Trophoblast cell (in vitro differentiated cells and primary cell): Measurements from ENCODE around the gene SERTAD3. TPM values are rescaled to one million over a fixed set of nuclear protein-coding genes. Genes with fewer than 3 reads are reported as not detected.

Source experiments
- DNase-seq, 2 donors: peaks; one replicate each; pipeline ENCODE4 v3.0.0-alpha.2; 2016
- H2AFZ ChIP-seq: 2 replicates; pipeline ENCODE4 v1.6.1; 2013; ENCODE audit warnings: low read length, moderate library complexity, mild to moderate bottlenecking; ENCODE audit not compliant: insufficient read depth, poor library complexity
- H2AK5ac ChIP-seq: 2 replicates; pipeline ENCODE4 v1.6.1; 2013; ENCODE audit warnings: mild to moderate bottlenecking, low read length
- H2BK120ac ChIP-seq: 2 replicates; pipeline ENCODE4 v1.6.1; 2013; ENCODE audit warnings: low read length, mild to moderate bottlenecking, moderate library complexity; ENCODE audit not compliant: insufficient read depth, poor library complexity
- H2BK12ac ChIP-seq: 2 replicates; pipeline ENCODE4 v1.6.1; 2013; ENCODE audit warnings: mild to moderate bottlenecking, low read length, moderate library complexity
- H2BK5ac ChIP-seq: 2 replicates; pipeline ENCODE4 v1.6.1; 2013; ENCODE audit warnings: low read length, low read depth, moderate library complexity, mild to moderate bottlenecking; ENCODE audit not compliant: poor library complexity
- H3K14ac ChIP-seq: 2 replicates; pipeline ENCODE4 v1.6.1; 2013; ENCODE audit warnings: mild to moderate bottlenecking, low read length
- H3K18ac ChIP-seq: 2 replicates; pipeline ENCODE4 v1.6.1; 2013; ENCODE audit warnings: mild to moderate bottlenecking, low read length
- H3K23ac ChIP-seq: 2 replicates; pipeline ENCODE4 v1.6.1; 2013; ENCODE audit warnings: low read length
- H3K27ac ChIP-seq: 2 replicates; pipeline ENCODE4 v1.5.1; 2013; ENCODE audit warnings: low read depth, mild to moderate bottlenecking, inconsistent platforms, low read length, moderate library complexity
- H3K27me3 ChIP-seq: 2 replicates; pipeline ENCODE4 v1.6.1; 2013; ENCODE audit warnings: inconsistent platforms, mild to moderate bottlenecking, low read length, moderate library complexity; ENCODE audit not compliant: insufficient read depth
- H3K36me3 ChIP-seq, 2 experiments: 1 replicate in 1 of 2; 2 replicates in 1 of 2; pipeline ENCODE4 v1.6.1; 2013; ENCODE audit warnings: low read length in 2 of 2, mild to moderate bottlenecking in 2 of 2, moderate library complexity in 1 of 2; ENCODE audit not compliant: insufficient read depth in 2 of 2, control insufficient read depth in 1 of 2
- H3K4ac ChIP-seq: 2 replicates; pipeline ENCODE4 v1.6.1; 2013; ENCODE audit warnings: low read depth, mild to moderate bottlenecking, low read length, moderate library complexity
- H3K4me1 ChIP-seq, 2 experiments: 1 replicate in 1 of 2; 2 replicates in 1 of 2; pipeline ENCODE4 v1.6.1; 2013; ENCODE audit warnings: low read length in 2 of 2, mild to moderate bottlenecking in 2 of 2, moderate library complexity in 1 of 2; ENCODE audit not compliant: insufficient read depth in 2 of 2, control insufficient read depth in 1 of 2
- H3K4me2 ChIP-seq: 2 replicates; pipeline ENCODE4 v1.6.1; 2013; ENCODE audit warnings: inconsistent platforms, mild to moderate bottlenecking, low read length, moderate library complexity
- H3K4me3 ChIP-seq: 2 replicates; pipeline ENCODE4 v1.5.1; 2013; ENCODE audit warnings: mild to moderate bottlenecking, low read depth, low read length, inconsistent platforms
- H3K79me1 ChIP-seq: one replicate; pipeline ENCODE4 v1.6.1; 2013; ENCODE audit warnings: low read length
- H3K79me2 ChIP-seq: 2 replicates; pipeline ENCODE4 v1.6.1; 2013; ENCODE audit warnings: low read length, mild to moderate bottlenecking; ENCODE audit not compliant: control insufficient read depth, insufficient read depth, poor library complexity
- H3K9ac ChIP-seq: 2 replicates; pipeline ENCODE4 v1.6.1; 2013; ENCODE audit warnings: mild to moderate bottlenecking, low read length
- H3K9me3 ChIP-seq: 2 replicates; pipeline ENCODE4 v1.6.1; 2013; ENCODE audit warnings: low read depth, mild to moderate bottlenecking, control low read depth, inconsistent platforms, low read length; ENCODE audit not compliant: insufficient read depth
- H4K12ac ChIP-seq: 2 replicates; pipeline ENCODE4 v1.6.1; 2013; ENCODE audit warnings: low read depth, mild to moderate bottlenecking, low read length, moderate library complexity
- H4K8ac ChIP-seq: 2 replicates; pipeline ENCODE4 v1.6.1; 2013; ENCODE audit warnings: low read depth, mild to moderate bottlenecking, low read length, moderate library complexity
- H4K91ac ChIP-seq: one replicate; pipeline ENCODE4 v1.6.1; 2013; ENCODE audit warnings: low read depth, mild to moderate bottlenecking, low read length, moderate library complexity
- WGBS: extraction: QIAGEN DNeasy Blood & Tissue Kit; methylation state at CpG from one replicate; pipeline ENCODE4 v1.1.7; 2013; ENCODE audit warnings: missing lambda C conversion rate; ENCODE audit not compliant: insufficient read length, insufficient coverage; ENCODE audit errors: extremely low coverage; 5-methylcytosine and 5-hydroxymethylcytosine counted together
- polyA plus RNA-seq: library from polyadenylated mRNA; stranded (reverse); fragments of 200-250 nt; gene quantifications from 2 replicates; pipeline ENCODE4 v1.2.3, GENCODE V29; 2013

Gene SERTAD3
- polyA plus RNA-seq: 30.6 and 31.9 TPM in 2 replicates

- Histone ChIP-seq H3K79me1 (peaks cover 17% of the 10 kb centered on the region), H3K4ac (peak within 1 kb of the TSS; percentile 97), H2BK120ac (peak within 1 kb of the TSS; percentile 83), H3K4me3 (peak within 1 kb of the TSS; percentile 95), H3K36me3 (peaks cover 24 to 28% of the 10 kb centered on the region in 2 experiments), H4K12ac (peak within 1 kb of the TSS; percentile 73), H2AFZ (peak within 1 kb of the TSS; percentile 66), H3K9me3 (no peaks in the 10 kb centered on the region), H3K14ac (peak within 1 kb of the TSS; percentile 98), H2BK12ac (peak within 1 kb of the TSS; percentile 21), H3K4me1 (peaks cover 12 to 17% of the 10 kb centered on the region in 2 experiments), H3K27ac (peak within 1 kb of the TSS; percentile 96), H3K4me2 (peak within 1 kb of the TSS; percentile 95), H3K27me3 (no peaks in the 10 kb centered on the region), H3K23ac (no peak within 1 kb of the TSS), H4K8ac (peak within 1 kb of the TSS; percentile 81), H2AK5ac (peak within 1 kb of the TSS; percentile 97), H3K79me2 (peaks cover 16% of the 10 kb centered on the region), H3K9ac (peak within 1 kb of the TSS; percentile 83), H2BK5ac (peak within 1 kb of the TSS; percentile 92), H4K91ac (peak within 1 kb of the TSS; percentile 99), H3K18ac (peak within 1 kb of the TSS; percentile 81)
- WGBS: no CpG with 5 or more reads among the region's 72 CpGs
- peak; percentile 96 to 99 for DNase-seq
These were observed at the start of gene SERTAD3 for GRCh38 chr19:40444000-40444824. Gene SERTAD3 (minus strand): TSS chr19:40444335. CDS start chr19:40442080, 2,255 bp downstream.

DNA sequence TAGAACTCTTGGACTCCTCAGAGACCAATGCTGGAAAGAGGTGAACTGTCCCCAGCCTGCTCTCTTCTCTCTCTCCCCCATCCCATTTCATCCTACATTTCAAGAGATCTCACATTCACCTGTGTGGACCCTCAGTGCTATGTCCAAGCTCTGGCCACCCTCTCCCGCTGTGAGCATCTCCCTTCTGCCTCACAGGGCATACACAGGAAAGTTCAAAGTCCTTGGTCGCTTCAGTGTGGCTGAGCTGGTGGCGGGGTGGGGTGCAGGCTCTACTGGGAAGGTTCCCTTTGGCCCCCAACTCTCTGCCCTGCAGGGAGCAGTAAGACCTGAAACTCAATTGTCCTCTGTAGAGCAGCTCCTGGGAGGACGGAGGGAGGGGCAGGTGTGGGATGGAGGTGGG lies 49.6 kb upstream of the SERTAD3 start:
- H3K79me1 ChIP-seq: no peaks in the 10 kb centered on the region
- no peaks in the 10 kb centered on the region for H3K4me1 ChIP-seq
- no peak overlapping the region for H3K14ac ChIP-seq
- DNase-seq: no peak
- peaks cover 10% of the 10 kb centered on the region for H3K9me3 ChIP-seq
- H3K23ac ChIP-seq: no peak overlapping the region
- no peak overlapping the region for H2BK5ac ChIP-seq
- no peak overlapping the region for H3K4me2 ChIP-seq
- WGBS: no CpG with 5 or more reads among the region's 4 CpGs
- no peak overlapping the region for H3K4me3 ChIP-seq
- no peak overlapping the region for H3K27ac ChIP-seq
- H2BK12ac ChIP-seq: no peak overlapping the region
- no peak overlapping the region for H2AFZ ChIP-seq
- H2BK120ac ChIP-seq: no peak overlapping the region
- no peaks in the 10 kb centered on the region for H3K36me3 ChIP-seq
- no peak overlapping the region for H3K18ac ChIP-seq
- H2AK5ac ChIP-seq: no peak overlapping the region
- no peaks in the 10 kb centered on the region for H3K79me2 ChIP-seq
- H3K9ac ChIP-seq: no peak overlapping the region
- H4K12ac ChIP-seq: no peak overlapping the region
- H4K91ac ChIP-seq: no peak overlapping the region
- no peak overlapping the region for H4K8ac ChIP-seq
- H3K27me3 ChIP-seq: peaks cover 2% of the 10 kb centered on the region
- H3K4ac ChIP-seq: no peak overlapping the region

DNA sequence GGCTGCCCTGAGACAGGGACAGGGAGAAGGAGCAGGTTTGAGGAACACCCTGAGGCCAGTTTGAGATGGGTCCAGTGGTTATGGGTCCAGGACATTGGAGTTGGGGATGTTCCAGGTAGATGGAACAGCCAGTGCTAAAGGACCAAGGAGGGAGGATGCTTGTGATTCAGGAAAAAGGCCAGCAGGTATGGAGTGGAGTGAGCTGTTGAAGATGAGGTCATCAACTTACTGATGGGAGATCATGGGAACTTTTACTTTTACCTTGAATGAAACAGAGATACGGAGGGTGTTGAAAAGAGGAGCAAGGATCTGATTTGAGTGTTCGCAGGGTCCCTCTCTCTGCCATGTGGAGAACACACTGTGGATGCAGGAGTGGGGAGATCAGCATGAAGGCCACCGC lies 48.1 kb upstream of the SERTAD3 start:
- no peaks in the 10 kb centered on the region for H3K79me1 ChIP-seq

DNA sequence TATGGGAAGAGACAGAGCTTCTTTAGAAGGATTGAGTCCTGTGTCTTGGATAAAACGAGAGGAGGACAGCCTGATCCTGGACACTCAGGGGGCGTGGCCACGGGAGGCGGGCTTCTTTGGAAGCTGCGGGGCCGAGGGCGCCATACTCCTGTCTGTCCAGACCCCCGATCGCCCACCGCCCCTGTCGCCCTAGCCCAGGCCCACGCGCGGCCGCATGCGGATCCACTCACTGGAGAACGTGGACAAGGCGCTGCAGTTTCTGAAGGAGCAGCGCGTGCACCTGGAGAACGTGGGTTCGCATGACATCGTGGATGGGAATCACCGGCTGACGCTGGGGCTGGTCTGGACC lies 45.7 kb upstream of the SERTAD3 start:
- Histone ChIP-seq H2AK5ac (no peak overlapping the region), H3K27ac (no peak overlapping the region), H3K9me3 (peaks cover 10% of the 10 kb centered on the region), H4K12ac (no peak overlapping the region), H2AFZ (no peak overlapping the region), H3K14ac (no peak overlapping the region), H4K8ac (no peak overlapping the region), H3K18ac (no peak overlapping the region), H3K4me1 (no peaks in the 10 kb centered on the region), H3K27me3 (peaks cover 2% of the 10 kb centered on the region), H3K79me1 (no peaks in the 10 kb centered on the region), H3K36me3 (no peaks in the 10 kb centered on the region), H3K4me3 (no peak overlapping the region), H3K9ac (no peak overlapping the region), H3K4me2 (no peak overlapping the region), H3K23ac (no peak overlapping the region), H3K4ac (no peak overlapping the region), H2BK12ac (no peak overlapping the region), H4K91ac (no peak overlapping the region), H3K79me2 (no peaks in the 10 kb centered on the region), H2BK5ac (no peak overlapping the region), H2BK120ac (no peak overlapping the region)
- no CpG with 5 or more reads among the region's 25 CpGs for WGBS
- peak in 1 of 2 donors; percentile 26 for DNase-seq

More for the DNA sequence above, 48.1 kb upstream of the SERTAD3 start:
- Histone ChIP-seq H3K9ac (no peak overlapping the region), H2AFZ (no peak overlapping the region), H3K4ac (no peak overlapping the region), H2AK5ac (no peak overlapping the region), H3K4me1 (no peaks in the 10 kb centered on the region), H4K8ac (no peak overlapping the region), H3K36me3 (no peaks in the 10 kb centered on the region), H3K27me3 (peaks cover 2% of the 10 kb centered on the region), H3K14ac (no peak overlapping the region), H3K23ac (no peak overlapping the region), H4K91ac (no peak overlapping the region), H3K18ac (no peak overlapping the region), H2BK12ac (no peak overlapping the region), H3K9me3 (peaks cover 10% of the 10 kb centered on the region), H2BK5ac (no peak overlapping the region), H3K79me2 (no peaks in the 10 kb centered on the region), H4K12ac (no peak overlapping the region), H3K4me2 (no peak overlapping the region), H3K4me3 (no peak overlapping the region), H3K27ac (no peak overlapping the region), H2BK120ac (no peak overlapping the region)
- DNase-seq: no peak
- no CpG with 5 or more reads among the region's 3 CpGs for WGBS
